ENCODE data around the gene GPR157. TPM values are rescaled to one million over a fixed set of nuclear protein-coding genes. Genes with fewer than 3 reads are reported as not detected.

Gene GPR157
- total RNA-seq, 2 donors from 2014 or later, result 6.0 to 13.5 TPM

- Histone ChIP-seq H3K36me3 (replicated peaks in 1 of 2; ENCODE audit: insufficient read depth in 1 of 2, low read depth in 2 of 2) (no peaks in the 10 kb centered on the region), H3K27ac (no peak overlapping the region), H3K9me3 (no peaks in the 10 kb centered on the region), H3K4me1 (peaks cover 12% of the 10 kb centered on the region), H3K4me3 (no peak overlapping the region), H3K27me3 (no peaks in the 10 kb centered on the region)
- DNase-seq, result no peak
- no peak for TF ChIP-seq CTCF (IDR thresholded peaks at IDR 0.05)
- TF ChIP-seq POLR2A (IDR thresholded peaks at IDR 0.05), result no peak
- no peak for ATAC-seq
- intact Hi-C loops (cut with DNase I), result no loop called here
- WGBS, 2 donors, result 90 to 91% methylated on average over 18 to 22 of the region's 22 CpGs
Measured at GRCh38 chr1:9121496-9122409, 7.1 kb downstream of the GPR157 start.

GRCh38 chr1:9120312-9120958 is 8.5 kb downstream of the GPR157 start:
- ATAC-seq, result no peak
- H3K4me3 ChIP-seq, result no peak overlapping the region
- no peak for DNase-seq
- H3K9me3 ChIP-seq, result no peaks in the 10 kb centered on the region
- peaks cover 8% of the 10 kb centered on the region for H3K4me1 ChIP-seq
- no peaks in the 10 kb centered on the region for H3K27me3 ChIP-seq
- no peak for TF ChIP-seq CTCF (IDR thresholded peaks at IDR 0.05)
- no peak for TF ChIP-seq POLR2A (IDR thresholded peaks at IDR 0.05)
- H3K27ac ChIP-seq, result no peak overlapping the region
- H3K36me3 ChIP-seq (replicated peaks in 1 of 2; ENCODE audit: insufficient read depth in 1 of 2, low read depth in 2 of 2), result no peaks in the 10 kb centered on the region
- intact Hi-C loops (cut with DNase I), result no loop called here
- WGBS, 2 donors, result 75% methylated on average over 8 to 9 of the region's 9 CpGs

GRCh38 chr1:9119745-9120144 is 9.2 kb downstream of the GPR157 start:
- H3K9me3 ChIP-seq, result no peaks in the 10 kb centered on the region
- no peak overlapping the region for H3K4me3 ChIP-seq
- no peaks in the 10 kb centered on the region for H3K27me3 ChIP-seq
- H3K27ac ChIP-seq, result no peak overlapping the region
- H3K36me3 ChIP-seq (replicated peaks in 1 of 2; ENCODE audit: insufficient read depth in 1 of 2, low read depth in 2 of 2), result no peaks in the 10 kb centered on the region
- DNase-seq (no peak), ATAC-seq (no peak)
- 72 to 98% methylated on average over 5 to 9 of the region's 9 CpGs for WGBS, 2 donors
- intact Hi-C loops (cut with DNase I), result no loop called here
- H3K4me1 ChIP-seq, result peaks cover 8% of the 10 kb centered on the region
- TF ChIP-seq CTCF (IDR thresholded peaks at IDR 0.05) (no peak), POLR2A (IDR thresholded peaks at IDR 0.05) (no peak)

- Histone ChIP-seq H3K9me3 (no peaks in the 10 kb centered on the region), H3K36me3 (replicated peaks in 1 of 2; ENCODE audit: insufficient read depth in 1 of 2, low read depth in 2 of 2) (no peaks in the 10 kb centered on the region), H3K4me1 (peaks cover 8% of the 10 kb centered on the region), H3K27ac (no peak overlapping the region), H3K27me3 (no peaks in the 10 kb centered on the region), H3K4me3 (no peak overlapping the region)
- 48 to 57% methylated on average over 7 of the region's 7 CpGs for WGBS, 2 donors
- ATAC-seq (no peak), DNase-seq (no peak)
- intact Hi-C loops (cut with DNase I), result no loop called here
- TF ChIP-seq POLR2A (IDR thresholded peaks at IDR 0.05), result no peak
- no peak for TF ChIP-seq CTCF (IDR thresholded peaks at IDR 0.05)
Measured at GRCh38 chr1:9118186-9118585, 10.7 kb downstream of the GPR157 start.

Measured in body of pancreas (tissue), 4 donors.